Endodermal cell (in vitro differentiated cells): ENCODE data around the gene PREX1. TPM values are rescaled to one million over a fixed set of nuclear protein-coding genes. Genes with fewer than 3 reads are reported as not detected.

Experiments used
- DNase-seq: peaks from one replicate; pipeline ENCODE4 v3.0.0-alpha.2; 2017
- H3K27ac ChIP-seq: 2 replicates; pipeline ENCODE4 v1.5.1; 2013; ENCODE audit warnings: mild to moderate bottlenecking, low read depth, low read length, moderate library complexity
- H3K27me3 ChIP-seq: 2 replicates; pipeline ENCODE4 v1.6.1; 2013; ENCODE audit warnings: mild to moderate bottlenecking, low read length, moderate library complexity; ENCODE audit not compliant: insufficient read depth, control insufficient read depth, poor library complexity, severe bottlenecking
- H3K36me3 ChIP-seq: 2 replicates; pipeline ENCODE4 v1.7.0; 2013; ENCODE audit warnings: mild to moderate bottlenecking, low read length, moderate library complexity; ENCODE audit not compliant: control insufficient read depth, insufficient read depth
- H3K4me1 ChIP-seq: one replicate; pipeline ENCODE4 v1.7.0; 2013; ENCODE audit warnings: low read length; ENCODE audit not compliant: control insufficient read depth, insufficient read depth
- H3K4me3 ChIP-seq: 2 replicates; pipeline ENCODE4 v1.5.1; 2013; ENCODE audit warnings: mild to moderate bottlenecking, low read length, moderate library complexity
- H3K9ac ChIP-seq: 2 replicates; pipeline ENCODE4 v1.6.1; 2013; ENCODE audit warnings: mild to moderate bottlenecking, low read length, moderate library complexity; ENCODE audit not compliant: poor library complexity, severe bottlenecking; ENCODE audit errors: extremely low read depth
- H3K9me3 ChIP-seq: 2 replicates; pipeline ENCODE4 v1.6.1; 2013; ENCODE audit warnings: mild to moderate bottlenecking, low read length, moderate library complexity; ENCODE audit not compliant: control insufficient read depth
- H3K27ac Mint-ChIP-seq: 2 replicates; pipeline ENCODE4 v1.8.0; 2020; ENCODE audit warnings: mixed read lengths
- H3K27me3 Mint-ChIP-seq: 2 replicates; pipeline ENCODE4 v1.8.0; 2021; ENCODE audit warnings: mild to moderate bottlenecking, mixed read lengths; ENCODE audit not compliant: insufficient read depth
- H3K36me3 Mint-ChIP-seq: 2 replicates; pipeline ENCODE4 v1.8.0; 2020; ENCODE audit warnings: low read depth, mixed read lengths
- H3K4me1 Mint-ChIP-seq: 2 replicates; pipeline ENCODE4 v1.8.0; 2020; ENCODE audit warnings: mixed read lengths
- H3K4me3 Mint-ChIP-seq: 2 replicates; pipeline ENCODE4 v1.8.0; 2020; ENCODE audit warnings: mild to moderate bottlenecking, moderate library complexity, mixed read lengths
- H3K9me3 Mint-ChIP-seq: 2 replicates; pipeline ENCODE4 v1.8.0; 2020; ENCODE audit warnings: mild to moderate bottlenecking, mixed read lengths
- CTCF ChIP-seq: fragments of 200-600 bp; sonication (generic); conservative IDR thresholded peaks from 2 replicates; pipeline ENCODE4 v1.5.0; 2021; ENCODE audit warnings: antibody characterized with exemption, mild to moderate bottlenecking
- WGBS, 2 experiments: methylation state at CpG; one replicate each; pipeline versions ENCODE4 v1.1.5 to v1.1.7; 2013; ENCODE audit warnings: missing lambda C conversion rate in 2 of 2, mixed read lengths in 1 of 2; ENCODE audit not compliant: insufficient coverage in 1 of 2, insufficient read length in 1 of 2; 5-methylcytosine and 5-hydroxymethylcytosine counted together
- total RNA-seq, 2 donors: library from RNA; stranded (reverse); fragmentation: NEBNext Ultra II Directional in 1 of 2; extraction: Animal tissue kit (Norgen Biotek cat#: 25700) in 1 of 2; gene quantifications; 2 replicates in 1 of 2; 3 replicates in 1 of 2; pipeline ENCODE4 v1.2.1, GENCODE V29; 2021

Gene PREX1
- total RNA-seq, 2 donors from 2014 or later = 65.3 to 70.5 TPM

GRCh38 chr20:48717680-48718223 lies 110.0 kb downstream of the PREX1 start:
- no peak for TF ChIP-seq CTCF
- Mint-ChIP-seq H3K36me3 (peaks cover 45% of the 10 kb centered on the region), H3K4me3 (no peak overlapping the region), H3K9me3 (no peaks in the 10 kb centered on the region), H3K27ac (no peak overlapping the region), H3K4me1 (peaks cover 15% of the 10 kb centered on the region), H3K27me3 (no peaks in the 10 kb centered on the region)
- Histone ChIP-seq H3K27ac (no peak overlapping the region), H3K9me3 (no peaks in the 10 kb centered on the region), H3K9ac (no peak overlapping the region), H3K27me3 (no peaks in the 10 kb centered on the region), H3K4me1 (no peaks in the 10 kb centered on the region), H3K36me3 (peaks cover 29% of the 10 kb centered on the region), H3K4me3 (no peak overlapping the region)
- DNase-seq = no peak
- WGBS, 2 experiments = 78 to 93% methylated on average over 4 to 6 of the region's 6 CpGs

- no peak for TF ChIP-seq CTCF
- no peak for DNase-seq
- Histone ChIP-seq H3K27ac (no peak overlapping the region), H3K9ac (no peak overlapping the region), H3K27me3 (no peaks in the 10 kb centered on the region), H3K9me3 (no peaks in the 10 kb centered on the region), H3K4me1 (no peaks in the 10 kb centered on the region), H3K4me3 (no peak overlapping the region), H3K36me3 (peaks cover 27% of the 10 kb centered on the region)
- no peak overlapping the region for H3K4me3 Mint-ChIP-seq
- peaks cover 43% of the 10 kb centered on the region for H3K36me3 Mint-ChIP-seq
- no peaks in the 10 kb centered on the region for H3K27me3 Mint-ChIP-seq
- peaks cover 9% of the 10 kb centered on the region for H3K4me1 Mint-ChIP-seq
- no peak overlapping the region for H3K27ac Mint-ChIP-seq
- H3K9me3 Mint-ChIP-seq = no peaks in the 10 kb centered on the region
- 69% methylated on average over 2 of the region's 2 CpGs; no CpG with 5 or more reads in 1 of the 2 experiments for WGBS, 2 experiments
Observed at GRCh38 chr20:48717095-48717672, 110.6 kb downstream of the PREX1 start.

- peak overlapping the region; percentile 49 for H3K27ac Mint-ChIP-seq
- WGBS, 2 experiments = 89 to 93% methylated on average over 3 to 7 of the region's 7 CpGs
Observed at GRCh38 chr20:48716541-48716940, 111.3 kb downstream of the PREX1 start.

More at GRCh38 chr20:48716541-48716940, 111.3 kb downstream of the PREX1 start:
- H3K36me3 ChIP-seq = peaks cover 23% of the 10 kb centered on the region
- H3K27me3 ChIP-seq = no peaks in the 10 kb centered on the region
- peaks cover 36% of the 10 kb centered on the region for H3K36me3 Mint-ChIP-seq
- no peaks in the 10 kb centered on the region for H3K4me1 ChIP-seq
- H3K9me3 ChIP-seq = no peaks in the 10 kb centered on the region
- H3K4me1 Mint-ChIP-seq = peaks cover 7% of the 10 kb centered on the region
- no peaks in the 10 kb centered on the region for H3K27me3 Mint-ChIP-seq
- no peak overlapping the region for H3K4me3 Mint-ChIP-seq
- no peak overlapping the region for H3K9ac ChIP-seq
- TF ChIP-seq CTCF = no peak
- no peak overlapping the region for H3K4me3 ChIP-seq
- H3K27ac ChIP-seq = peak overlapping the region; percentile 22
- H3K9me3 Mint-ChIP-seq = no peaks in the 10 kb centered on the region
- DNase-seq = no peak
